Mononuclear cell (primary cell): ENCODE data around the gene HNRNPA0. TPM values are rescaled to one million over a fixed set of nuclear protein-coding genes. Genes with fewer than 3 reads are reported as not detected.

Experiments
- H3K27me3 ChIP-seq: 2 replicates; pipeline ENCODE4 v1.6.0; 2011; ENCODE audit warnings: low read length, control low read depth; ENCODE audit not compliant: insufficient read depth
- H3K4me1 ChIP-seq: 2 replicates; pipeline ENCODE4 v1.5.1; 2011; ENCODE audit warnings: mild to moderate bottlenecking, low read length, control low read depth; ENCODE audit not compliant: insufficient read depth
- H3K4me3 ChIP-seq: 2 replicates; pipeline ENCODE4 v1.5.1; 2011; ENCODE audit warnings: mild to moderate bottlenecking, low read length, moderate library complexity
- H3K9me3 ChIP-seq: 2 replicates; pipeline ENCODE4 v1.5.1; 2011; ENCODE audit warnings: low read depth, mild to moderate bottlenecking, control low read depth, low read length
- total RNA-seq: library from RNA; depleted of rRNA; stranded (reverse); fragments of >200 nt; gene quantifications from one replicate; pipeline ENCODE4 v1.2.3, GENCODE V29; 2012

HNRNPA0 gene
- total RNA-seq, 1 donor = 17.3 TPM

- no peak overlapping the region for H3K4me3 ChIP-seq
Observed at GRCh38 chr5:137715456-137715855, 38.7 kb downstream of the HNRNPA0 start.

GRCh38 chr5:137714946-137715345, 39.2 kb downstream of the HNRNPA0 start:
- H3K4me1 ChIP-seq = no peaks in the 10 kb centered on the region

More at GRCh38 chr5:137715456-137715855, 38.7 kb downstream of the HNRNPA0 start:
- Histone ChIP-seq H3K4me1 (no peaks in the 10 kb centered on the region), H3K9me3 (no peaks in the 10 kb centered on the region), H3K27me3 (no peaks in the 10 kb centered on the region)

DNA sequence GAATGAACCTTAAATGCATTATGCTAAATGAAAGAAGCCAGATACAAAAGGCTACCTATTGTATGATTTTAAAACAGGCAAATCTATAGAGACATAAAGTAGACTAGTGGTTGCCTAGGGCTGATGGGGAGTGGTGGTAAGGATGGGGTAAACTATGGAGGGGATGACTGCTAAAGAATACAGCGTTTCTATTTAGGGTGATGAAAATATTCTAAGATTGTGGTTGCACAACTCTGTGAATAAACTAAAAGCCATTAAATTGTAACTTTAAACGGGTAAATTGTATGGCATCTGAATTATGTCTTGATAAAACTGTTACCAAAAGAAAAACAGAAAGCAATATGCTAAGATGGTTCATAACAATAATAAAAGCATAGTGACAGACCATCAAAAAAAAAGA, 39.7 kb downstream of the HNRNPA0 start:
- Histone ChIP-seq H3K4me3 (no peak overlapping the region), H3K4me1 (no peaks in the 10 kb centered on the region), H3K27me3 (no peaks in the 10 kb centered on the region), H3K9me3 (no peaks in the 10 kb centered on the region)

More at GRCh38 chr5:137714946-137715345, 39.2 kb downstream of the HNRNPA0 start:
- Histone ChIP-seq H3K9me3 (no peaks in the 10 kb centered on the region), H3K27me3 (no peaks in the 10 kb centered on the region), H3K4me3 (no peak overlapping the region)

DNA sequence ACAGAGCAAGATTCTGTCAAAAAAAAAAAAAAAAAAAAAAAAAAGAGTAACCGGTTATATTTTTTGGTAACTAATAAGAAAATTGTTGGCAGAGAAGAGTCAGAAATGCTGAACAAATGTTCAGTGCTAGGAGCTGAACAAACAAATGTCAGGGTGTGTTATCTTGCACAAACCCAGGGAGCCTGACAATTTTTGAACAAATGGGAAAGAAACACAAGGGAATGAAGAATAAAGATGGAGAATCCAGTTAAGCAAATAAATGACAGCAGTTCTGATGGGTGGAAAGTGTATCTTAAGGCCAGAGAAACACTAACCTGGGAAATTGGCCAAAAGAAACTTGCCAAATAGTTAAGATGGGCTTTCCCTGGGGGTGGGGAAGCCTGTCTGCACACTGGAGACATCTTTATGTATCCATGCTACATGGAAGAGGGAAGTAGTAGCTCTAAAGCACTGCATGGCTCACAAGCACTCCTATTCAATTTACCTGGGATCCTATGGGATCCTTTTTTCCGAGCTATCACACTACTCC, 42.0 kb downstream of the HNRNPA0 start:
- Histone ChIP-seq H3K27me3 (no peaks in the 10 kb centered on the region), H3K4me3 (no peak overlapping the region), H3K4me1 (no peaks in the 10 kb centered on the region), H3K9me3 (no peaks in the 10 kb centered on the region)

DNA sequence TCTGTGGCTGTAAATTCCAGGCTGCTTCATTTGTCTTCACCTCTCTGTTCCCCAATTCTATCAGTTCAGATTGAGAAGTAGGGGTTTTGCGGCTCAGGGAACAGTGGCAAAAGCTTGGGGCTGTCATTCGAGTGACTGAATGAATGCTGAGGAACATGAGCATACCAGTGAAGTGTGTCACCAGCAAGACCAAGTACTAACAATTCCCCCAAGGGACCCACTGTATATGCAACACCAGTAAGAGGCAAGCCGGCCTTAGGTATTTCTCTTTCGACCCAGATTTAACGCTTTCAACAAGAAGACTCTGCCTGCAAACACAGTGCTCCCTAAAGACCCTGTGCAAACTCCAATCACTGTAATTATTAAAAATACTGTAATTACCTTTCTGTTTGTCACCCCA, 44.1 kb downstream of the HNRNPA0 start:
- no peaks in the 10 kb centered on the region for H3K9me3 ChIP-seq
- H3K27me3 ChIP-seq = no peaks in the 10 kb centered on the region
- H3K4me1 ChIP-seq = no peaks in the 10 kb centered on the region
- no peak overlapping the region for H3K4me3 ChIP-seq

DNA sequence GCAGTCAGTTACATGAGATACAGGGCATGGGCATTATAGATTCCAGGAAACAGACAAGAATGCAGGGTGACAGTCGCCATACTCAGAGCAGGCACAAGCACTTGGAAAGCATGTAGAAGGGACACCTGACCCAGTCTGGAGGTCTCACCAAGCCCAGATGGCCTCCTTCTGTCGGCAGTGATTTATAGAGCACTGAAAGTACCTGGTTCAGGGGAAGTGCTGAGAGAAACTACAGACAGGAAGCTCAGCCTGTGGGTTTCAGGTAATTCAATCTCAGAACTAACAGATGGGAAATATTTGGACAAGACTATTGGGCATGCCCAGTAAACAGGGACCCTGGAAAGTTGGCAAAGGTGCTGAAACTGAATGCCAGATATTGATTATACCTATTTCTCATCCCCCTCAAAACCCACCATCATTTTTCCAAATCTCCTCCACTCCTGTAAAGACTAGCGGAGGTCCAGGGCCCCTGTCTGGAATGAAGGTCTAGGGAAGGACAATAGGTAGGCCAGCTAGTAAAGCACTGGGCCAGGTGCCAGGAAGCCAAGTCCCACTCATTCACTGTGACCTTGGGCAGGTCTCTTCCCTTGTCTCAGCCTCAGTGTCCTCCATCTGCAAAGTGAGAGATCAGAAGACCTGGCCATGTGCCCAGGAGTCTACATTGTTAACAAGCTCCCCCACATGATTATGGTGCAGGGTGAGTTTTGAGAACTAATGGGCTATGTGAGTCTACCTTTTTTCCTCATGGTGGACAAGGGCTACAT, 45.2 kb downstream of the HNRNPA0 start:
- Histone ChIP-seq H3K27me3 (no peaks in the 10 kb centered on the region), H3K4me1 (no peaks in the 10 kb centered on the region), H3K4me3 (no peak overlapping the region), H3K9me3 (no peaks in the 10 kb centered on the region)

DNA sequence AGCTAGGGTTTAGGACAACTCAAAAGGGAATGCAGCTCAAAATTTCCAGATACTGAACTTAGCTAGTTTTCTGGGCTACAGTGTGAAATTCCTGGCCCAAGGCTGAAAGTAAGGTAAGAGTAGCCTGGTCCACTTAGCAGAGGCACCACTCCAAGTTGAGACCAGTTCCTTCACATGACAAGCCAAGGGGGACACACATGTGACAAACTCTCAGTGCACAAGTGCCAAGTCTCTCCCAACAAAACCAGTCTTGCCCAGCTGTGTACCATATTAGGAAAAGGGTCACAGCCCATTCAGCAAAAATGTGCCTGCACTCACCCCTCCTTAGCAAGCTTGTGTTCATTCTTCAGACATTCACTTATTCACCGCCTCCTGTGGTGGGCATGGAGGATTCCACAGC, 46.1 kb downstream of the HNRNPA0 start:
- H3K4me3 ChIP-seq = no peak overlapping the region
- no peaks in the 10 kb centered on the region for H3K27me3 ChIP-seq
- no peaks in the 10 kb centered on the region for H3K9me3 ChIP-seq
- H3K4me1 ChIP-seq = no peaks in the 10 kb centered on the region

DNA sequence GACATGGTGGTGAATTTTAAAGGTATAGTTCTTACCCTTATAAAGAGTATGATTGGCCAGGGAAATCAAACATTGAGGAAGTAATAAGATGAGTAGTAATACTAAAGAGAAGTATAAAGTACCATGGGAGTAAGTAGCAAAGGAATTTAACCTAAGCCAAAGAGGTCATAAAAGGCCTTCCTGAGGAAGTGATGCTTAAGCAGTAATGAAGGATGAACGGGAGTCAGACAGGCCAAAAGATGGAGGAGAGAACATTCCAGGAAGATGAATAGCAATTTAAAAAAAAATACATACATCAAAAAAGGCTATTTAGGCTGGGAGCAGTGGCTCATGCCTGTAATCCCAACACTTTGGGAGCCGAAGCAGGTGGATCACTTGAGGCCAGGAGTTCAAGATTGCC, 47.3 kb downstream of the HNRNPA0 start:
- Histone ChIP-seq H3K4me1 (no peaks in the 10 kb centered on the region), H3K4me3 (no peak overlapping the region), H3K27me3 (no peaks in the 10 kb centered on the region), H3K9me3 (no peaks in the 10 kb centered on the region)

GRCh38 chr5:137705106-137705505, 49.1 kb downstream of the HNRNPA0 start:
- H3K27me3 ChIP-seq = no peaks in the 10 kb centered on the region
- no peaks in the 10 kb centered on the region for H3K9me3 ChIP-seq
- no peak overlapping the region for H3K4me3 ChIP-seq
- no peaks in the 10 kb centered on the region for H3K4me1 ChIP-seq

DNA sequence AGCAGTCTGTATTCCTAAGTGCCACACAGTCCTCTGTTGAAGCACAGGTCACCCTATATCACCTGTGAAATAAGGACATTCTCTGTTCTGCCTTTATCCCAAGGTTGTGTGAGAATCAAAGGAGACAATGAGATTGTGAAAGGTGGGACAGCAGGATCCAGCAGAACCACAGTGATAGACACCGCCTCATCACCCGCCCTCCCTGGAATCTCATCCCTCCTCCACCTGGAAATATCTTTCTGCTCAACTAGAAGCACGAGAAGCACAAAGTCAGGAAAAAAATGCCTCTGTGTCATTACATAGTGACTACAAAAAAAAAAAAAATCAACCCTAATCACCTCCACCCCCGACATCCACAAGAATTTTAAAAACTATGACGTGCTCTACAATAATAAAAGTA, 50.6 kb downstream of the HNRNPA0 start:
- Histone ChIP-seq H3K4me1 (no peaks in the 10 kb centered on the region), H3K9me3 (no peaks in the 10 kb centered on the region), H3K27me3 (no peaks in the 10 kb centered on the region)

GRCh38 chr5:137700282-137700680, 53.9 kb downstream of the HNRNPA0 start:
- peaks cover 21% of the 10 kb centered on the region for H3K4me1 ChIP-seq
- H3K9me3 ChIP-seq = no peaks in the 10 kb centered on the region
- no peak overlapping the region for H3K4me3 ChIP-seq
- no peaks in the 10 kb centered on the region for H3K27me3 ChIP-seq

More for the DNA sequence above, 50.6 kb downstream of the HNRNPA0 start:
- no peak overlapping the region for H3K4me3 ChIP-seq

- H3K4me1 ChIP-seq = peaks cover 28% of the 10 kb centered on the region
- no peak overlapping the region for H3K4me3 ChIP-seq
- no peaks in the 10 kb centered on the region for H3K9me3 ChIP-seq
- no peaks in the 10 kb centered on the region for H3K27me3 ChIP-seq
Observed at GRCh38 chr5:137699336-137700281, 54.6 kb downstream of the HNRNPA0 start.

DNA sequence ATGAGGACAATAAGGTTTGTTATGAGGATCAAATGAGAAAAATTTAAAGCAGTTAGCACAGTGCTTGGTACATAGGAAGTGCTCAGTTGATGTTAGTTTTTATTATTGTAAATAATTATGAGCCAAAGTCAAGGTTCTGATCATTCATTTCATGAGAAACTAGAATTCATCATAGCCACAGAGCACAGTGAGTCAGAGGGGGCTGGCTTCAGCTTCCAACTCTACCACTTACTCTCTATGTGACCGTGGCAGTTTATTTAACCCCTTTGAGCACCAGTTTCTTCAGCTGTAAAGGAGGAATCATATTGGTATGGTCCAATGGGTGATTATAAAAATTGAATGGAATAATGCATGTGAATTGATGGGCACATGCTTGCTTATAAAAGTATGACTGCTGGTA, 57.7 kb downstream of the HNRNPA0 start:
- Histone ChIP-seq H3K9me3 (no peaks in the 10 kb centered on the region), H3K4me3 (no peak overlapping the region), H3K27me3 (no peaks in the 10 kb centered on the region), H3K4me1 (peaks cover 30% of the 10 kb centered on the region)

DNA sequence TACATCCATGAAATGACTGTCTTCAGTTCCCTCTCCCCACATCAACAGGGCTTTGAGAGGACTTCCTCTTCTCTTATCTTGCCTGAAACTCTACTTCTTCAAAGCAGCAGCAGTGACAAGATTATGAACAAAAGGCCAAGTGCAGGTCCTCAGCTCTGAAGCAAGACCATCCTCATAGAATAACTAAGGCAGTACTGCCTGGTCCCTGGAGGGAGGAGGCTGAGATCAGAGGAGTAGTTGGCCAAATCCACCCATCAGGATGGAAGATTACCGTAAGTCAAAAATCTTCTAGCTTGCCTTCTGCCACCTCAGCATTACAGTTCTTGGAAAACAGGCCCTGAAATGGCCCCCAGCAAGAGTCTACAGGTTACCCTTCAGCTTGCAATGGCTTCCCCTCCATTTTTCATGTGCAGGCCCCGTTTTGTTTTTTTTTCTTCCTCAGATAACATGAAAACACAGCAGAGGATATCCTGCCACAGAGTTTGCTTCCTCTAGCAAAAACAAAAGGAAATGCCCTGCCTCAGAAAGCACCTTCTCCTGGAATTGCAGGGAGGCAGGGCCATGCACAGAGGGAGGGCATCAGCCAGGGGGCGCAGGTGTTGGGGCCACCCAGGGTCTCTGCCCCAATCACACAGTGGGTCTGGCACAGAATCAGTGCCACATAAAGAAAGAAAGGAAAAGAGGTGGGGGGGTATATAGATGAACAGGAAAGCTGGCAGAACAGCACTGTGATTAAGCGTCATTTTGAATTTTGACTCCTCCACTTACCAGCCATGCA, 58.3 kb downstream of the HNRNPA0 start:
- Histone ChIP-seq H3K4me1 (peaks cover 30% of the 10 kb centered on the region), H3K27me3 (no peaks in the 10 kb centered on the region), H3K4me3 (no peak overlapping the region), H3K9me3 (no peaks in the 10 kb centered on the region)
